Ascending aorta (tissue), 2 donors: Measurements from ENCODE around the gene MGLL. TPM values are rescaled to one million over a fixed set of nuclear protein-coding genes. Genes with fewer than 3 reads are reported as not detected.

Source experiments
- DNase-seq, 2 donors: peaks; one replicate each; pipeline ENCODE4 v3.0.0-alpha.2; 2019; ENCODE audit warnings: low spot score in 2 of 2
- H3K27ac ChIP-seq, 2 donors: fragments of 200-600 bp; sonication (generic); one replicate each; pipeline ENCODE4 v1.5.1; 2016 to 2017; ENCODE audit warnings: mild to moderate bottlenecking in 1 of 2
- H3K27me3 ChIP-seq: fragments of 200-600 bp; sonication (generic); one replicate; pipeline ENCODE4 v1.5.1; 2017
- H3K36me3 ChIP-seq, 2 donors: fragments of 200-600 bp; sonication (generic); one replicate each; pipeline ENCODE4 v1.5.1; 2016
- H3K4me1 ChIP-seq, 2 donors: fragments of 200-600 bp; sonication (generic); one replicate each; pipeline ENCODE4 v1.5.1; 2016 to 2017; ENCODE audit warnings: mild to moderate bottlenecking in 1 of 2
- H3K4me3 ChIP-seq, 2 donors: fragments of 200-600 bp; sonication (generic); one replicate each; pipeline ENCODE4 v1.5.1; 2016 to 2017; ENCODE audit warnings: mild to moderate bottlenecking in 1 of 2
- H3K9me3 ChIP-seq, 2 donors: fragments of 200-600 bp; sonication (generic); one replicate each; pipeline ENCODE4 v1.5.1; 2016
- CTCF ChIP-seq, 3 experiments: fragments of 200-600 bp in 2 of 3; fragments of 450-650 bp in 1 of 3; sonication (generic) in 2 of 3; IDR thresholded peaks; one replicate each; pipeline ENCODE4 v1.5.1; 2016 to 2019; ENCODE audit warnings: antibody characterized with exemption in 3 of 3, mild to moderate bottlenecking in 1 of 3, moderate library complexity in 1 of 3
- intact Hi-C: fragments of 100-400 bp; cut with DNase I; formaldehyde crosslinking; loops from one replicate; pipeline ENCODE4 v1.15.1; 2023
- total RNA-seq: library from RNA; depleted of rRNA; stranded (reverse); fragments of >200 nt; gene quantifications from one replicate; pipeline ENCODE4 v1.1.0, GENCODE V29; 2016

MGLL gene
- total RNA-seq, 1 donor from 2014 or later, result 101 TPM

- no peak for TF ChIP-seq CTCF (IDR thresholded peaks at IDR 0.05)
- intact Hi-C loops, result loop anchor here (5.0 kb wide), 1 partner anchor 58 kb away; the partner anchor contains the start of gene MGLL
- no peaks in the 10 kb centered on the region for H3K36me3 ChIP-seq
- no peak overlapping the region for H3K4me3 ChIP-seq
- DNase-seq, result no peak
- no peak overlapping the region for H3K27ac ChIP-seq
- H3K4me1 ChIP-seq, result peaks cover 9 to 27% of the 10 kb centered on the region in 2 donors
- peaks cover 8 to 11% of the 10 kb centered on the region in 2 donors for H3K9me3 ChIP-seq
- no peaks in the 10 kb centered on the region for H3K27me3 ChIP-seq
These were observed 58.5 kb downstream of the MGLL start for GRCh38 chr3:127763816-127764215.

GRCh38 chr3:127763337-127763736 lies 59.0 kb downstream of the MGLL start:
- Histone ChIP-seq H3K9me3 (peaks cover 8% of the 10 kb centered on the region in 2 donors), H3K27ac (peak overlapping the region in 1 of 2 donors; percentile 76), H3K4me3 (no peak overlapping the region), H3K27me3 (no peaks in the 10 kb centered on the region), H3K36me3 (no peaks in the 10 kb centered on the region), H3K4me1 (peaks cover 9 to 23% of the 10 kb centered on the region in 2 donors)
- intact Hi-C loops, result loop anchor here (5.0 kb wide), 1 partner anchor 59 kb away; the partner anchor contains the start of gene MGLL
- TF ChIP-seq CTCF (IDR thresholded peaks at IDR 0.05), result no peak
- no peak for DNase-seq

- no peak for TF ChIP-seq CTCF (IDR thresholded peaks at IDR 0.05)
- H3K36me3 ChIP-seq, result no peaks in the 10 kb centered on the region
- H3K9me3 ChIP-seq, result peaks cover 2 to 3% of the 10 kb centered on the region in 2 donors
- H3K4me3 ChIP-seq, result no peak overlapping the region
- peaks cover 9 to 21% of the 10 kb centered on the region in 2 donors for H3K4me1 ChIP-seq
- intact Hi-C loops, result loop anchor here (5.0 kb wide), 1 partner anchor 60 kb away; the partner anchor contains the start of gene MGLL
- peak overlapping the region; percentile 76 to 82 for H3K27ac ChIP-seq
- H3K27me3 ChIP-seq, result no peaks in the 10 kb centered on the region
- no peak for DNase-seq
These were observed 59.6 kb downstream of the MGLL start for GRCh38 chr3:127762787-127763105.

GRCh38 chr3:127762077-127762786 lies 60.1 kb downstream of the MGLL start:
- peak overlapping the region; percentile 76 to 82 for H3K27ac ChIP-seq
- no peak for TF ChIP-seq CTCF (IDR thresholded peaks at IDR 0.05)
- H3K27me3 ChIP-seq, result no peaks in the 10 kb centered on the region
- H3K36me3 ChIP-seq, result no peaks in the 10 kb centered on the region
- DNase-seq, result peak in 1 of 2 donors; percentile 79
- H3K4me3 ChIP-seq, result peak overlapping the region; percentile 18 to 56
- peaks cover 9 to 21% of the 10 kb centered on the region in 2 donors for H3K4me1 ChIP-seq
- intact Hi-C loops, result loop anchor here (5.0 kb wide), 1 partner anchor 60 kb away; the partner anchor contains the start of gene MGLL
- H3K9me3 ChIP-seq, result no peaks in the 10 kb centered on the region

- intact Hi-C loops, result loop anchor here (5.0 kb wide), 1 partner anchor 61 kb away; the partner anchor contains the start of gene MGLL
- Histone ChIP-seq H3K27me3 (no peaks in the 10 kb centered on the region), H3K9me3 (no peaks in the 10 kb centered on the region), H3K4me3 (peak overlapping the region; percentile 18 to 56), H3K36me3 (no peaks in the 10 kb centered on the region), H3K27ac (peak overlapping the region; percentile 76 to 82), H3K4me1 (peaks cover 9 to 21% of the 10 kb centered on the region in 2 donors)
- peak in 1 of 3 experiments; percentile 35 for TF ChIP-seq CTCF (IDR thresholded peaks at IDR 0.05)
- DNase-seq, result no peak
These were observed 60.9 kb downstream of the MGLL start for GRCh38 chr3:127761441-127761801.
